ENCODE measurements around the gene TSC22D1. TPM values are rescaled to one million over a fixed set of nuclear protein-coding genes. Genes with fewer than 3 reads are reported as not detected.
"Not testable (repeated sequence)": the region's sequence is repeated elsewhere in the genome, so short reads cannot be mapped to it uniquely, and the experiment has no call there.

The TSC22D1 gene
- total RNA-seq, 4 donors from 2014 or later: 60.0 to 78.8 (median 69.3) TPM

GRCh38 chr13:44617648-44618047 is 41.5 kb upstream of the TSC22D1 start:
- intact Hi-C loops (cut with DNase I; ENCODE audit: low total_unique reads): no loop called here
- no peak for TF ChIP-seq POLR2A (IDR thresholded peaks at IDR 0.05)
- TF ChIP-seq, protein P1, sequence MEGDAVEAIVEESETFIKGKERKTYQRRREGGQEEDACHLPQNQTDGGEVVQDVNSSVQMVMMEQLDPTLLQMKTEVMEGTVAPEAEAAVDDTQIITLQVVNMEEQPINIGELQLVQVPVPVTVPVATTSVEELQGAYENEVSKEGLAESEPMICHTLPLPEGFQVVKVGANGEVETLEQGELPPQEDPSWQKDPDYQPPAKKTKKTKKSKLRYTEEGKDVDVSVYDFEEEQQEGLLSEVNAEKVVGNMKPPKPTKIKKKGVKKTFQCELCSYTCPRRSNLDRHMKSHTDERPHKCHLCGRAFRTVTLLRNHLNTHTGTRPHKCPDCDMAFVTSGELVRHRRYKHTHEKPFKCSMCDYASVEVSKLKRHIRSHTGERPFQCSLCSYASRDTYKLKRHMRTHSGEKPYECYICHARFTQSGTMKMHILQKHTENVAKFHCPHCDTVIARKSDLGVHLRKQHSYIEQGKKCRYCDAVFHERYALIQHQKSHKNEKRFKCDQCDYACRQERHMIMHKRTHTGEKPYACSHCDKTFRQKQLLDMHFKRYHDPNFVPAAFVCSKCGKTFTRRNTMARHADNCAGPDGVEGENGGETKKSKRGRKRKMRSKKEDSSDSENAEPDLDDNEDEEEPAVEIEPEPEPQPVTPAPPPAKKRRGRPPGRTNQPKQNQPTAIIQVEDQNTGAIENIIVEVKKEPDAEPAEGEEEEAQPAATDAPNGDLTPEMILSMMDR (IDR thresholded peaks at IDR 0.05): no peak
- H3K4me3 ChIP-seq (ENCODE audit: low read depth, poor library complexity, severe bottlenecking): no peak overlapping the region
- no peak for DNase-seq (ENCODE audit: low spot score in 2 of 2)
- WGBS, 2 donors: 81 to 82% methylated on average over 11 of the region's 11 CpGs

- WGBS, 2 donors: 90 to 96% methylated on average over 2 of the region's 2 CpGs
- no peak for DNase-seq (ENCODE audit: low spot score in 2 of 2)
- no peak for TF ChIP-seq POLR2A (IDR thresholded peaks at IDR 0.05)
- TF ChIP-seq, protein P1 (IDR thresholded peaks at IDR 0.05): no peak
- no peak overlapping the region for H3K4me3 ChIP-seq (ENCODE audit: low read depth, poor library complexity, severe bottlenecking)
- intact Hi-C loops (cut with DNase I; ENCODE audit: low total_unique reads): no loop called here
Measured at GRCh38 chr13:44609137-44609536, 33.0 kb upstream of the TSC22D1 start.

GRCh38 chr13:44605721-44606120 is 29.6 kb upstream of the TSC22D1 start:
- DNase-seq (ENCODE audit: low spot score in 2 of 2): no peak
- H3K4me3 ChIP-seq (ENCODE audit: low read depth, poor library complexity, severe bottlenecking): no peak overlapping the region
- TF ChIP-seq POLR2A (IDR thresholded peaks at IDR 0.05): no peak
- TF ChIP-seq, protein P1 (IDR thresholded peaks at IDR 0.05): no peak
- intact Hi-C loops (cut with DNase I; ENCODE audit: low total_unique reads): no loop called here
- 38 to 44% methylated on average over 6 of the region's 6 CpGs for WGBS, 2 donors

DNA sequence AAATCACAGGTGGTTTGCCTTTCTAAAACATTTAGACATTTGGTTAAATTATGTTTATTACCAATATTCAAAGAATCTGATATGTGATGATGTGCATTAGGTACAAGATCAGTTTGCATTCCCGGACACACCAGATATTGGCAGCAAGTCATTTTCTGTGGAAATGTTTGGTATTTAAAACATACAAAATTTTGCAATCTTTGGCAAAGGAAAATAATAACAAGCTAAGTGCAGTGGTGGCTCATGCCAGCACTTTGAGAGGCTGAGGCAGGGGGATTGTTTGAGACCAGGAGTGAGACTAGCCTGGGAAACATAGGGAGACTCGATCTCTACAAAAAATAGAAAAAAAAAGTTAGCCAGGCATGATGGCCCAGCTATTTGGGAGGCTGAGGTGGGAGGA is 29.1 kb upstream of the TSC22D1 start:
- H3K4me3 ChIP-seq (ENCODE audit: low read depth, poor library complexity, severe bottlenecking): no peak overlapping the region
- intact Hi-C loops (cut with DNase I; ENCODE audit: low total_unique reads): no loop called here
- DNase-seq (ENCODE audit: low spot score in 2 of 2): no peak
- WGBS, 2 donors: 46 to 53% methylated on average over 2 of the region's 2 CpGs
- TF ChIP-seq POLR2A (IDR thresholded peaks at IDR 0.05): no peak
- TF ChIP-seq, protein P1 (IDR thresholded peaks at IDR 0.05): no peak

- WGBS, 2 donors: 58 to 71% methylated on average over 2 of the region's 2 CpGs
- no peak for DNase-seq (ENCODE audit: low spot score in 2 of 2)
- TF ChIP-seq POLR2A (IDR thresholded peaks at IDR 0.05): no peak
- TF ChIP-seq, protein P1 (IDR thresholded peaks at IDR 0.05): no peak
- H3K4me3 ChIP-seq (ENCODE audit: low read depth, poor library complexity, severe bottlenecking): no peak overlapping the region
- intact Hi-C loops (cut with DNase I; ENCODE audit: low total_unique reads): no loop called here
Measured at GRCh38 chr13:44601586-44601985, 25.5 kb upstream of the TSC22D1 start.

GRCh38 chr13:44593861-44594592 is 17.9 kb upstream of the TSC22D1 start:
- WGBS, 2 donors: 91 to 96% methylated on average over 20 of the region's 20 CpGs
- DNase-seq (ENCODE audit: low spot score in 2 of 2); H3K4me3 ChIP-seq (ENCODE audit: low read depth, poor library complexity, severe bottlenecking); intact Hi-C loops (cut with DNase I; ENCODE audit: low total_unique reads): not testable (repeated sequence)

All from lower leg skin (tissue), 4 donors.